Germinal center (tissue), 1 donor: ENCODE data around the gene SETBP1.

Experiments
- DNase-seq: peaks from one replicate; pipeline ENCODE4 v3.0.0; 2012; ENCODE audit warnings: mixed read lengths, low spot score

The SETBP1 gene

GRCh38 chr18:44759925-44760342 is 79.2 kb downstream of the SETBP1 start:
- DNase-seq = peak; percentile 26

- DNase-seq = no peak
Measured at GRCh38 chr18:44761812-44762211, 81.1 kb downstream of the SETBP1 start.

- no peak for DNase-seq
Measured at GRCh38 chr18:44763327-44763726, 82.6 kb downstream of the SETBP1 start.

DNA sequence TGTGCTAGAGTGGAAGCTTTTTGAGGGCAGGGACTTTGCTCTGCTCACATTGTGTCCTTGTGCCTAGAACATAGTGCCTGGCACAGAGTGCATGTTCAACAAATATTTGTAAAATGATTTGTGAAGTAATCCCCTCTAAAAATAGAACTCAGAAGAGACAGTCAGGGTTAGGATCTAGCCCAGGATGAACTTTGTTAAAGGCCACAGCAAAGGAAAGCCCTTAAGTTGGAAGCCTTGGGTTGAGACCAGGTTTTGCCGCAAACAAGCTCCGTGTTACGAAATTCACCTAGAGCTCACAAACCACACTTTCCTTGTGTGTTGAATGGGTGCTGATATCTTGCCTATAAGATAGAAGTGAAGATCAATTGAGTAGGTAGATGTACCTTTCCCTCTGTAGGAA is 84.2 kb downstream of the SETBP1 start:
- no peak for DNase-seq

DNA sequence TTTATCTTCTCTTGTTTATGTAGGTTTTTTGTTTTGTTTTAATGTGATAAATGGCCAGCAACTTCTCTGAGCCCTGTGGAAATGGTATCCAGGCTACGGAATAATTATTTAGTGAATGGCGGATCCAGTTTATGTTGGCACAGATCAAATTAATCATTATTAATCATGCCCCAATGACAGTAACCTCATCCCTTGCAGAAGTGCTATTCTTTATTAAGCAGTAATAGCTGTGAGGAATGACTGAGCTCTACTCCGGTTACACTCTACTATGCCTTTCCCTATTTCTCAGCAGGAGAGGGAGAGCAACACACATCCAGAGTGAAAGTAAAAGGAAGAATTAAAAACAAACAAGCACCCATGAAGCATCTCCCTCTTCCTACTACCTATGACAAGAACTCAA is 84.8 kb downstream of the SETBP1 start:
- no peak for DNase-seq

DNA sequence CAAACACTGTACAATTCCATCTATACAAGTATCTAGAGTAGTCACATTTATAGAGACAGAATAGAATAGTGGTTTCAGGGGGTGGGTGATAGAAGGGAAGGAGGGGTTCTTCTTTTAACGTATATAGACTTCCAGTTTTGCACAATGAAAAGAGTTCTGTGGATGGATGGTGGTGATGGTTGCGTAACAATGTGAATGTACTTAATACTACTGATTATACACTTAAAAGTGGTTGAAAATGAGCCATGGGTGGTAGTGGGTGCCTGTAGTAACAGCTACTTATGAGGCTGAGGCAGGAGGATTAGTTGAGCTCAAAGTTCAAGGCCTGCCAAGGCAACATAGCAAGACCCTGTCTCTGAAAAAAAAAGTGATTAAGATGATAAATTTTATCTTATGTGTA is 85.8 kb downstream of the SETBP1 start:
- DNase-seq = no peak

- DNase-seq = no peak
Measured at GRCh38 chr18:44767807-44768206, 87.1 kb downstream of the SETBP1 start.

- DNase-seq = no peak
Measured at GRCh38 chr18:44770641-44771040, 90.0 kb downstream of the SETBP1 start.

DNA sequence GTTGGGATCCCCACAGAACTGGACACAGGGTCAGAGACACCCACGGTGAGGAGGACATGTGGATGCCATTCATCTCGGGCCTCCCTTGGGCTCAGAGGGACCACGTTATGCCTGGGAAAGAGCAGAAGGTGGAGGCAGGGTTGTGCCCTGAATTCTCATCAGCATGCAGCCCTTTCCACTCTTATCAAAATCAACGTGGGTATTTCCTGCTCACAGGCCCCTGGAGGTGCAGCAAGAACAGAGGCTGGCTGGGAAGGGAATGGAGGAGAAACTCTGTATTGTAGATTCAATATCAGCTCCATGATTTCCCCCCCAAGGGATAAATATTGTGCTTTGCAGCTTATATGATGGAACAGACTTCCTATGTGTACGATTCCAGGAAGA is 90.9 kb downstream of the SETBP1 start:
- DNase-seq = no peak

DNA sequence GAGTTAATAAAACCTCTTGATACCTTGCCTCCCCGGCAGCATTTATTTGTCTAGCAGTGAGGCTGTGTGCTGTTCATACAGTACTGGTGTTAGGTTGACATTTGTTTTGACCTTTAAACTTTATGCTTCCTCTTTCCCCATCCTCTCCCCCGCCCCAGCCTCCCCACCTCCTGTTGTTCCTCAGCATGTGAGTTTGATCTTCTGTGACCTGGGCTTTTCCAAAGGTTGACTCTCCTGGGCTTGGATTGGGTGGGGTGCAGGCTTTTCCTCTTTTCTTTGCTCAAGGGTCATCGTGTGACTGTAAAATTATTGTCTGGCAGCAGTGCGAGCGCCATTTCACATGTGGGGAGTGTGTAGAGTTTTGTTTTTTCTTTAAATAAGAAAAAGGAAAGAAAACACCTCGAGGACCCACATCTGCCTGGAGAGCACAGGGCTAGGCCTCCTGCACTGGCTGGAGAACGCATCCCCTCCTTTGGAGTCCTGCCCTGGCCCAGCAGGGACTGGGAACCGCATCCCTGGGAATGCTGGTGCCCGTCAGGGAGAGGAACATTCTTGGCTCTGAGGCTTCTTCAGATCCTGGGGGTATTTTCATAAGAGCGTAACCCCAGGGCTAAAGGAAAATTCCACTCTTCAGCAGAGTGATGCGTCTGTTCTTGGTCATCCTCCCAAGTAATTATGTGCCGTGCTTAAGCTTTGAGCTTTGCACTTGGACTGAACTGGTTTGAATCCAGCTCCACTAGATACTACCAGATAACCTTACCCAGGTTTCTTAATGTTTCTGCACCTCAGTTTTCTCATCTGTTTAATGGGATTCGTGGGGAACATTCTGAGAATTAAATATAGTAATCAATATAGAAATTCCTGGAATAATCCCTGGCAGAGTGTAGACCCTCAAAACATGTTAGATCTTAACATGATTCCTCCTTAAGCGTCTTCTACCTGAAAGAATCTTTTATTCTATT is 91.5 kb downstream of the SETBP1 start:
- no peak for DNase-seq

GRCh38 chr18:44773640-44774155 is 93.0 kb downstream of the SETBP1 start:
- no peak for DNase-seq

- DNase-seq = no peak
Measured at GRCh38 chr18:44774191-44774590, 93.5 kb downstream of the SETBP1 start.

DNA sequence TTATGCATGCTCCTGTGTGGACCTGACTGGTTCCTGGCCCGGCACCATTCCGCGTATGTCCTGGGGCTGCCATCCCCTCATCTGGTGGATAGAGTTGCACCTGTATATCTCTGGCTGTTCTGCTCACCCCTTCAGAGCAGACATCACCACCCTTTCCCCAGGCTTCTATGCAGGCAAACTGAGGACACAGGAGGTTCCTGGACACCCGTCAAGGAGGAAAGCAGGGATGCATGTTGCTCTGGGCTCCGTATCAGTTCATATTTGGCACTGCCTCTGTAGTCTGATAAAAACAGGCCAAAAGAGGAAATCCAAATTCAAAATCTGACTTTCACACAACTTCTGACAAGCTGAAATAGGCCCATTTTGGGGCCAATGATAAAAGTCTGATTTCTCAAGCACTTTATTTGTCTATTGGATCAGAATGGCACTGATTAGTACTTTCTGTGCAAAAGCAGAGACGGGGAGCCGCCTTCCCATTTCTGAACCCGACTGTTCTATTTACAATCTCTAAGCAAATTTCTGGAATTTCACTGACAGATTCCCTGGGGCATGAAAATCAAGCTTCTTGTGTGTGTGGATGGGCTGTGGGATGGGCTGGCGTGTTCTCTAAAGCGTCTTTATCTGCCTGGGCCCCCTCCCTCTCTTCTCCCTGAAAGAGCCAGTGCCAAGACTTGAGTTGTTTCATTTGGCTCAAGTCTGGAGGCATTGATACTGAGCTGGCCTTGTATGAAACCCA is 96.9 kb downstream of the SETBP1 start:
- no peak for DNase-seq

GRCh38 chr18:44778788-44779187 is 98.1 kb downstream of the SETBP1 start:
- no peak for DNase-seq

GRCh38 chr18:44779753-44780292 is 99.1 kb downstream of the SETBP1 start:
- DNase-seq = no peak

- DNase-seq = no peak
Measured at GRCh38 chr18:44781886-44782285, 101.2 kb downstream of the SETBP1 start.

DNA sequence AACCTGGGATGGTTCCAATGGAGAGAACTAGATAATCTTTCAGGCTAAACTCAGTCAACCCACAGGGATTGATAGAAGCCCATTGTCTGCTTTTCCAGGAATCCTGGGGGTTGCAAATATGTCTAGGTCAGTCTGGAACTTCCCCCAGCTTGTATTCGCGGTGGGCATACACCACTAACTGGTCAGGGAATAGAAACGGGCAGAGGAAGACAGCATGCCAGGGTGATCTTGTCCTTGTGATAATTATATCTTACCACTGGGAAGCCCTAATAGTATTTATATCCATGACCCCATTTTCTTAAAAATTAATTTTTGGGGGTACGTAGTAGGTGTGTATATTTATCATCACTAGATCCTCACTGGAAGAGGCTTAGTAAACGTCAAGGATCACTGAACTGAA is 101.9 kb downstream of the SETBP1 start:
- DNase-seq = no peak

- no peak for DNase-seq
Measured at GRCh38 chr18:44783371-44783770, 102.7 kb downstream of the SETBP1 start.

GRCh38 chr18:44786257-44786656 is 105.6 kb downstream of the SETBP1 start:
- no peak for DNase-seq

- peak; percentile 28 for DNase-seq
Measured at GRCh38 chr18:44786688-44787087, 106.0 kb downstream of the SETBP1 start.

- DNase-seq = no peak
Measured at GRCh38 chr18:44788334-44788733, 107.6 kb downstream of the SETBP1 start.

GRCh38 chr18:44789710-44790109 is 109.0 kb downstream of the SETBP1 start:
- no peak for DNase-seq

DNA sequence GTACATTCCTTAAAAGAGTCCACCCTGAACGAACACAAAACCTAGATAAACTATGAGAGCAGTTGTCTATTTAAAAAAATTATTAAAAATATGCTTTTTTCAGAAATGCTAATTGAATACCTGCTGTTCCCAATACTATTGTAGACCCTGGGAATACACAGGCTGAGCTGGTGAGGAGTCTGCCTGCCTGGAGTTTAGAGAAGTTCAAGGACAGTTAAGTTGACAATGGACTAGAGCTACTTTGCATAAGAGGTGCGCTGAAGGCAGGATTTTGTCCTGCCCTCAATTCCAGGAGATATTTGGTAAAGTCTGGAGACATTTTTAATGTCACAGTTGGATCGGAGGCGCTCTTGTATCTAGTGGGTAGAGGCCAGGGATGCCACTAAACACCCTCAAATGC is 110.2 kb downstream of the SETBP1 start:
- DNase-seq = no peak
